Right kidney (tissue), 9 donors: ENCODE data around the gene GRIPAP1.

ENCODE experiments used
- DNase-seq: peaks from one replicate; pipeline ENCODE4 v3.0.0-alpha.2; 2016
- long read RNA-seq, 8 donors: transcript quantifications; one replicate each; lab custom pipeline, GENCODE V29; 2026

GRIPAP1 gene
- long read RNA-seq, donor 1, partial matches to known transcripts: 12 of 13 reads
- long read RNA-seq, donor 1, other reads (novel, unspliced or antisense): 0 of 13 reads
- long read RNA-seq, donor 2, partial matches to known transcripts: 6 of 6 reads
- long read RNA-seq, donor 2, other reads (novel, unspliced or antisense): 0 of 6 reads
- long read RNA-seq, donor 3, partial matches to known transcripts: 5 of 5 reads
- long read RNA-seq, donor 3, other reads (novel, unspliced or antisense): 0 of 5 reads
- long read RNA-seq, donor 4, partial matches to known transcripts: 19 of 19 reads
- long read RNA-seq, donor 4, other reads (novel, unspliced or antisense): 0 of 19 reads
- long read RNA-seq, donor 5, partial matches to known transcripts: 11 of 12 reads
- long read RNA-seq, donor 5, other reads (novel, unspliced or antisense): 0 of 12 reads
- long read RNA-seq, donor 6: 0 reads
- long read RNA-seq, donor 7, partial matches to known transcripts: 0 of 1 reads
- long read RNA-seq, donor 7, other reads (novel, unspliced or antisense): 0 of 1 reads
- long read RNA-seq, donor 8, partial matches to known transcripts: 0 of 1 reads
- long read RNA-seq, donor 8, other reads (novel, unspliced or antisense): 0 of 1 reads

- DNase-seq: peak; percentile 77
These were observed at the start of gene GRIPAP1 for GRCh38 chrX:49002091-49002935. Gene GRIPAP1, minus strand, starts transcription at chrX:49002264. Its CDS starts 35 bp downstream, at chrX:49002229.

- no peak for DNase-seq
These were observed 41.9 kb upstream of the GRIPAP1 start for GRCh38 chrX:49043987-49044281.

DNA sequence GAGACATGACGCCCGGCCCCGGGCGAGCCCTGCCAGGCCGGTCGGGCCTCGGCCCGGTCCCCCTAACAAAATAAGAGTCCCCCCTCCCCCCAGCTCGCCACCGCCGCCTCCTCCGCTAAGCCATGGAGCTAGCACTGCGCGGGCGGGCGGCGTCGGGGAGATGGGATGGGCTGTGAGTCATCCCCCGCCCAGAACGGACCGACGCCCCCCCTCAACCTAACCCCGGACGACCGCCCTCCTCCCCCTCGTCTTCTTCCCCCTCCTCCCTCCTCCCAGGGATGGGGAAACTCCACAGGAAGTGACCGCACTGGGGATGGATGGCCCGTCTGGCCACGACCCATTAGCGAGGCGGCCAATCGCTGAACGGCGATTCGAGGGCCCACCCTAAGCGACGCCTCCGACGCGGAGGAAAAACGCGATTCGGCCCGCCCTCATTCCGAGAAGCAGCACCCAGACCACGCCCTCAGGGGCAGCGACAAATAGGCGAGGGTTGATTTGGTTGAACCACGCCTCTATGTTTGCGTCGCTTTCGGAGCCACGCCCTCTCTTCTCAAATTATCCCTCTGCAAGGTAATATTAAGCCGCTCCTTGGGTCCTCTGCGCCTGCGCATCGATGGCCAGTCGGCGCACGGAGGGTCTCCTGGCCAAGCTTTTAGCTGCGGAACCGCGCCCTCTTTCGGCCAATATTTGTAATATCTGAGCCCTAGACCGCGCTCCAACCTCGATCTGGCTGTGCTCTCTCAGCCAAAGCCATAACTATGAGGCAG lies 41.3 kb upstream of the GRIPAP1 start, which contains the start of gene TFE3:
Gene TFE3 (minus strand): TSS at position 138 of the 767 bp plus-strand sequence. CDS start 131 bp downstream, at position 7.
- DNase-seq: peak; percentile 76

DNA sequence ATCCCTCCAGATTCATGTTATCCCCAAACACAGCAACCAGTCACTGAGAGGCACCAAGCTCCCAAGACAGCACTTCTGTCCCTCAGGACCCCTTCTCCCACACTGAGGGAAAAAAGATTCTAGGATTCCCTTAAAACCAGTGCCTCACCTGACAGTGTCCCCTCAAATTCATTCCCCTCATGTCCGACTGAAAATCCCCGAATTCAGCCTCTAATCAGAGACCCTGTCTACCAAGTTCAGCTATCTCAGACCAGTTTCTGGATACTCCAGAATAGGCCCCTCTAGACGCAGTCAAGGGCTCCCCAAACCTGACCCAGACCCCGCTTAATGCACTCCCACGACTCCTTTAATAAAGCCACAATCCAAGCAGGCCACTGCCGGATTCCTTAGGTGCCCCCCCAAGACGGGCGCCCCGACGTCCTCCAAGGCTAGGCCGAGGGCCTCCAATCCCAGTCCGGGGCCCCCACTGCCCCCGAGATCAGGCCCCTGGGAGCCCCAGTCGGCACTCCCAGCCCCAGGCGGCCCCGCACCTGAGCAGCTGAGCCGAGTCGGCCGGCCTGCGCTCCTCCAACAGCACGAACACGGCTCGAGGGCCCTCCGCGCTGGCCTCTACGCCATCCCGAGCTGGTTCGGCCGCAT lies 40.6 kb upstream of the GRIPAP1 start:
- DNase-seq: peak; percentile 22

DNA sequence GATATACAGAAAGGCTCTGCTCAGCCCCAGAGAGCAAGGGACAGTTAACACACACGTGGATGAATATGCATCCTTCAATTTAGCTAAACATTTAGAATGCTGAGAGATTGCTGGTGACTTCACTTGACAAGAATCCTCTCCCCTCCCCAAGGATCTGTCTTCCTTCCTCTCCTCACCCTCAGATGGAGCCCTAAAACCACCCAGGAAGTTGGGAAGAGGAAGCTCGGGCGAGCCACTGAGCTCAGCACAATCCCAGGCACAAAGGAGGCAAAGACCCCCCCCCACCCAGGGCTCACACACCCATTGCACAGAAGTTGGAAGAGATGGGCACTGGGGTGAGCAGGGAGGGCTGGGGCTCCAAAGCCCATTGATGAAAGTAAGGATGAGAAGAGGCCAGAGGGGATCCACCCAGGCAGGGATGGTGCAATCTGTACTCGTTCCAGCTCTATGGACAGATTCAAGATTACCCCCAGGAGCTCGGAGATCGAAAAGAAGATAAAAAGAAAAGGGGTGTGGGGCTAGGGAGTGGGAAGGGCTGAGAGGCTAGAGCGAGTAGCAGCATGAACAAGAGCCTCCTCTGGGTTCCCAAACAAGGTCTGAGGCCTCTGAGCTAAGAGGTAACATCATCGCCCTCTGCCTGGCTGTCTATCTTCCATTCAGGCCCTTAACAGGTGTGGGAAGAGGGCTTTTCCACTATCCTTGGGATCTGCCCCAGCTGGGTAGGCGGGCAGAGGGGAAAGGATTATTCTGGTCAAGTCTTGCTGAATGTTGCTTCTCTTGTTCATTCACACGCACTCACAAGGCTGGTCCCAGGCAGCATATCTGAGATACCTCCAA lies 39.9 kb upstream of the GRIPAP1 start:
- DNase-seq: no peak

DNA sequence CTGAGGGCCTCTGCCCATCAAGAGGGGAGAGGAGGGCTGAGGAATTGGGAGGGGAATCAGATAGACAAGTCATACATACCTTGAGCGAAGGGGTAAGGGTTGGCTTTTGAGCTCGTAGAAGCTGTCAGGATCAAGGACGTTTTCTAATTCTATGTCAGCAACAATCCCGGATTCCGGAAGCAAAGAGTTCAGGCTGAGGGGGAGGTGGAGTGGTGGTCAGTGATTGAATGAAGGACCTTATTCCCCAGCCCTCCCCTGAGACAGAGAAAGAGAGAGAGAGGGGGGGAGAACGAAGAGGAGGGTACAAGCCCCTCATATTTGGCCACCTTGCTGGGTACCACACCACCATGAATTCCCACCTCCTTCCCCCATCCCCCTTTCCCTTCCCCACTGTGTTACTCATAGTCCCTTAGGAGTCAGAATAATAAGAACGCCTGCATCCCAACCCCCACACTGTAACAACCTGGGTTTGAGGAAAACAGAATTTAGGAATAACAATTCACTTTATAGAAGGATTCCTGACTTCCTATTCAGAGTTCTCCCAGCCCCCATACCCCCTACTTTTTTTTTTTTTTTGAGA lies 38.4 kb upstream of the GRIPAP1 start:
- DNase-seq: no peak

GRCh38 chrX:49039598-49040375 lies 37.7 kb upstream of the GRIPAP1 start:
- no peak for DNase-seq

DNA sequence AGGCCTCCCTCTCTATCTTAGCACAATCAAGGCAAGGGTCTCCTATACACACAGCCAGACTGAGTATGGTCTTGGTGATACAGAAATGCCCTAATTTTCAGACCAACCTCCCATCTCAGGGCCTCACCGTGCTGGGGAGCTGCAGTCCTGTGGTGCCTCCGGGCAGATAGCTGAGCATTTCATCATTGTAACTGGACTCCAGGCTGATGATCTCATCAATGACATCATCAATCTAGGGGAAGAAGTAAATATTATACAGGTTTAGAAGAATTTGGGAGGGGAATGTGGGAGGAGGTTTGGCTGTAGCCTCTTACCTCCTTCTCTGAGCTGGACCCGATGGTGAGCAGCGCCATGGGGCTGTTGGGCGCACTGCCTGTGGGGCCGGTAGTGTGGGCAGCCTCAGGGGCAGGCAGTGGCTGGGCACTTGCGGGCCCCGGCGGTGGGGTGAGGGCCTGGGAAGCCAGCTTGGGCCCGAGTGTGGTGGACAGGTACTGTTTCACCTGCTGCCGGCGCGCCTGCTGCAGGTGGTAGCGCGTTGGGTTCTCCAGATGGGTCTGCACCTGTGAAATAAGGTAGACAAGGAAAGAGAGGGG lies 35.9 kb upstream of the GRIPAP1 start:
- no peak for DNase-seq

DNA sequence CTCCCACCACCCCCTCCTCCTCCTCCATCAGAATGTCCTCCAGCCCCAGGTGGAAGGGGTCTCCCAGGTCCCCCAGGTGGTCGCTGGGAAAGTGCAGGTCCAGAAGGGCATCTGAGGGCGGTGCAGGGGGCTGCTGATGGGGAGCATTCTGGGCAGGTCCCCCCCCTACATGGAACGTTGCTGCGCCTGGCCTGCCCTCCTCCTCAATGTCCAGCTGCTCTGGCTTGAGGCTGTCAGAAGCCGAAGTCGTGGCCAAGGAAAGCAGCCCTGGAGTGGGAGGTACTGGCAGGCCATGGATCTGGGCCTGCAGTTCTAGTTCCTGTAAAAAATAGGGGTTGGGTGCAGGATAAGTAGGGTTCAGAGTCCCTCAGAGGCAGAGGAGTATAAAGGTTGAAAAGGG lies 28.2 kb upstream of the GRIPAP1 start:
- no peak for DNase-seq

DNA sequence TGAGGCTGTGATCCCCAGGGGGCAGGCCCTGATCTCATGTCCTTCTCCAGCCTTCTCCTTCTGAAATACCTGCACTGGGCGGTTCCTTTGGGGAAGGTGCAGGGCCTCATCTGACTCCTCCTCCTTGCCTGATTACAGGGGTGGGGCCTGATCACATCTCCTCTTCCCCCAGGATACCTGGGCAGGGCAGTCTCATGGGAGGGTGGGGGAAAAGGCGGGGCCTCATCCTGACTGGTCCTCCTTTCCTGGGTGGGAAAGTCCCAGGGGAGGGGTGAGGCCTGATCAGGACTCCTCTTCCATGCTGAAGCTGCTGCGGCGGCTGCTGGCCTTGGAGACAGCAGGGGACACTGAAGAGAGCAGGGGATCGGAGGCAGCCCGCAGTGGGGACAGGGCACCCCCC lies 27.8 kb upstream of the GRIPAP1 start:
- DNase-seq: no peak

- no peak for DNase-seq
These were observed 17.7 kb upstream of the GRIPAP1 start for GRCh38 chrX:49019599-49020249.

- DNase-seq: no peak
These were observed 17.0 kb upstream of the GRIPAP1 start for GRCh38 chrX:49019050-49019449.

- DNase-seq: no peak
These were observed 1.6 kb upstream of the GRIPAP1 start for GRCh38 chrX:49003696-49004095.

- DNase-seq: no peak
These were observed 458 bp downstream of the GRIPAP1 start for GRCh38 chrX:49001521-49002090.

DNA sequence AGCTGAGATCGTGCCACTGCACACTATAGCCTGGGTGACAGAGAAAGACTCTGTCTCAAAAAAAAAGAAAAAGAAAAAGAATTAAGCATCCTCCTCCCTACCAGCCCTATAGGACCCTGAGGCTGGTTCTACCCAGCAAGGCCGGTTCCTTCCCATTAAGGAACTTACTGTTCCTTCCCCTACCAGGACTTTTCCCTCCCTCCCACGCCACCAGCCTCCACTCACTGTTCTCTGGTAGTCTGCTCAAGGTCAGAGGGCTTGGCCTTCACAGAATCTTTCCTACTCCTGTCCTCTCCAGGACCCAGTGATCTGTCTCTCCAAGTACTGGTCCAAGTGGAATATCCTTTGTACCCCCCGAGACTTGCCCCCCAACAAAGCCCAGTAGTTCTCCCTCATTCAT lies 1.4 kb downstream of the GRIPAP1 start:
- no peak for DNase-seq

DNA sequence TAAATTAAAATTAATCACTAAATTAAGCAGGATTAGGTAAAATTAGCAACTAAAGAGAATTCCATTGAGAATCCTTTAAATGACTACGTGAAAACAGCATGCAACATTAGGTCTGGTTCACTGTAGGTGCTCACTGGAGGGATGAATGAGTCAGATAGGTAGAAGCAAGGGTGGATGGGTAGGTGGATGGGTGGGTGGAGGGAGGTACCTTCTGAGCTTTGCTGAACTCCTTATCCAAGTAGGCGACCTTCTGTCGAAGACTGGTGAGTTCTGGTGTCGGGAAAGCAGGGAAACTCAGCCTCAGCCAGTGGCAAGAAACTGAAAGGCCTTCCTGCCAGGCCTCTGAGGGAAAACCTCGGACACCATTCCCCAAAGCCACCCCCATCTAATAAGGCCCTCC lies 3.0 kb downstream of the GRIPAP1 start:
- no peak for DNase-seq

- DNase-seq: no peak
These were observed 3.7 kb downstream of the GRIPAP1 start for GRCh38 chrX:48998391-48998790.

GRCh38 chrX:48997865-48998264 lies 4.2 kb downstream of the GRIPAP1 start:
- no peak for DNase-seq
